ENCODE measurements around the gene SUSD4.

SUSD4 gene

DNA sequence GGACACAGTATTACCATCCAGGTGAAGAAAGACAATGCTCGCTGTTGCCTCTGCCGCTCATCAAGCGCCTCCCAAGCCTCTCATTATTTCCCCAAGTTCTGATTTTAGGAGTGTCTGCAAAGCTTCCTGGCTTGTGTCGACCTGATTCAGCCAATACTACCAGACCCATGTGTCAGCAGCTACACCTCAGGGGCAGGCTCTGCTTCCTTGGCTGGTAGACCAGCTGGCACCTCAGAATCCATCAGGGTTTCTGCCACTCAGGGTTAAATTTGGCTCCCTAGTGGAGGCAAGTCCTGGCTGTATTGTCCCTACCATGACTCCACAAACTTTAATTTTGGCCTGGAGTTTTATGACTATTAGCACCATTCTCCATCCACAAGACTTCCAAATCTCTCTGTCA is 35.4 kb downstream of the SUSD4 start:
- DNase-seq: no peak

DNA sequence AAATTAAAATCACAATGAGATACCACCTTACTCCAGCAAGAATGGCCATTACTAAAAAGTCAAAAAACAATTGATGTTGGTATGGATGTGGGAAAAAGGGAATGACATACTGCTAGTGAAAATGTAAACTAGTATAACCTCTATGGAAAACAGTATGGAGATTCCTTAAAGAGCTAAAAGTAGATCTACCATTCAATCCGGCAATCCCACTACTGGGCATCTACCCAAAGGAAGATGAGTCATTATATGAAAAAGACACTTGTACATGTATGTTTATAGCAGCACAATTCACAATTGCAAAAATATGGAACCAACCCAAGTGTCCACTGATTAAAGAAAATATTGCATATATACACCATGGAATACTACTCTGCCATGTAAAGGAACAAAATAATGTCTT is 37.2 kb downstream of the SUSD4 start:
- no peak for DNase-seq

DNA sequence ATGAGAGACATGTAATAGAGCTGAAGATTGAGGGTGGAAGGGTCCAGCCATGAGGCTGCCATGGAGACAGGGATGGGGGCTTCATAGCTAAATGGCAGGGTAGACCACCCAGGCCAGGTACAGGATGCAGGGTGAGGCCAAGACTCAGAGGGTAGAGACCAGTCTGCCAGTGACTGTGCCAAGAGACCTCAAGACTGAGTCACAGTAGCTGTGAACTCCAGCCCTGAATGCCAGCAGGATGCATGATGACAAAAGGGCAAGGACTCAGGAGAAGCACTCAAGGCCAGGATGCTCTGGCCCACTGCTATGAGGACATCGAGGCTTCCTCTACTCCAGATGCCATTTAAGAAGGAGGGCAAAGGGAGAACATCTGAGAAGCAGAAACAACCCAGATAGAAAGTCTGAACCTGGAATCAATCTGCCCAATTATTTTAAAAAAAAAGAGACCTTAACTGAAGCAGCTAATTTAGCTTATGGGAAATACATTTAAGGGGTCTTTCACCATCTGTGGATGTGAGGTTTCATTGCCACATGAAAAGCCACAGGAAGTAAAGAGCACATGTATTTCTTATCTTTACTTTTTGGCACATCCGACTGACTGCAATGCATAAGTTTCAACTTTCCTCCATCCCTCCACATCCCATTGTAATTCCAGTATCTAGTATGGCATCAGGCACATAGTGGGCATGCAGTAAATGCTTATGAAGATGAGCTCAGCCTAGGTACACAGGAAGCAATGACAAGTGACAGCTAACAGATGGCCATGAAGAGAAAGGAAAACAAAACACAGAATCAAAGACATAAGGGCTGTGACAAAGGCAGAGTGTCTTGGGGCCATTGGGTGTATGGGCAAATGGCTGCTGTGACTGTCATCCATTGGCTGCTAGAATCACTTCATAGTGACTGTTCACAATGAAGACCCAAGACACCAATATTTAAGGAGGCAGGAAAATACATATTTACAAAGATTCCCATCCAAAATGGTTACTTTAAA is 40.2 kb downstream of the SUSD4 start:
- peak in 1 of 2 experiments; percentile 10 for DNase-seq

DNA sequence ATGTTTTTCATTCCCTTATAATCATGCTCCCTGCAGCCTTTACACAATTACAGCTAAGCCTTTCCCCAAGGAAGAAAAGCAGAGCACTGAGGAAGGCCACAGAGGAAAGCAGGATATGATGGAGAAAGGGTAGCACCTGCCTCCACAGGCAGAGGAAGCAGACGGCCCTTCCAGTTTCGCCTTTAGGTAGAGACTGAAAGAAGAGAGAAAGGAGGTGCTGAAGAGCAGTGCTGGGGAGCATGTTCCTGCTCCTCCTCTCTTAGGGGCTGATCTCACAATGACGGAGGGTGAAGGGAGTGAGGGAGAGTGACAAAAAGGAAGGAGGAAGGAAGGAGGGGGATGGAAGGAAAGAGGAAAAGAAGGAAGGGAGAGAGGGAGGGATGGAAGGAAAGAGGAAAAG is 41.1 kb downstream of the SUSD4 start:
- no peak for DNase-seq

DNA sequence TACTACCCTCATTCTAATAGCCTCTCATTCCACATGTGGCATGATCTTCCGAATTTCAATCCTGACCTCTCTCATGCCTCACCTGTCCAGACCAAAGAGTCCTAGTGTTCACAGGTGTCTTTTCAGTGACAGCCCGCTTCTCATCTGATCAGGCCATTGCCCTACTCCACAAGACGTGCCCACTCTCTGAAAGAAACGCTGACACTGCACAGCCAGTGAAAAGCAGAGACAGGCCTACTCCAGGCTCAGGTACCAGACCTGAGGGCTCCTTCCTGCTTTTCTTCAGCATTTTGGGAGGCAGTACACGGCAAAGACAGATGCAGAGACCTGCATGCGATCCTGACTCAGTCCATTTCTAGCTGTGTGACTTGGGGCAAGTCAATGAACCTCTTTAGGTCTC is 43.0 kb downstream of the SUSD4 start:
- no peak for DNase-seq

DNA sequence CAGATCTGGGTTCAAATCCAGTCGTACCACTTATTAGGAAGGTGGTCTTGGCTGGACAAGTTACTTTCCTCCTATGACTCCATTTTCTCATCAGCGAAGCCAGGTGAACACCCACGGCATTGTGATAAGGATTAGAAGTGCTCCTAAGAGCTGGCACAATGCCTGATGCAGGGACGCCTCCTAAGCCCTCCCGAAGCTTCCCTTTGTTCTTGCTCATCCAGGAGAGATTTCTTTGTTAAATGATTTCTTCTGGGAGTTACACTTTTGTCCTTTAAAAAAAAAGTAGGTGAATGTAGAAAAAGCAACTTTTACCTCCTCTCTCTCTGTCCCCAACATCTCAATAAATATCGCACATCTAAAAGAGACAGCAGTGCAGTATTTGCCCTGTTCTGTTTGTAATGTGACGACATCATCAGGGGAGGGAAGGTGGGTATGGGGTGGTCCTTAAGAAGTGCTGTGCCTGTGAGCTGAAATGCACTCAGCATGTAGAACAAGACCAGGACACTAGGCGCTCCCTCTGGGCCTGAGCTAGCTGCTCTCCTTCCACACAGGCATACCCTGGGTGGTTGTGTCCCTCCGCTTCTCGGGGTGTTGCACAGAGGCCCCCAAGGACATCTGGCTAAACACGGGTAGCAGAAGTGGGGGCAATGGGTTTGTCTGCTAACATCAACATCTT is 43.9 kb downstream of the SUSD4 start:
- no peak for DNase-seq

DNA sequence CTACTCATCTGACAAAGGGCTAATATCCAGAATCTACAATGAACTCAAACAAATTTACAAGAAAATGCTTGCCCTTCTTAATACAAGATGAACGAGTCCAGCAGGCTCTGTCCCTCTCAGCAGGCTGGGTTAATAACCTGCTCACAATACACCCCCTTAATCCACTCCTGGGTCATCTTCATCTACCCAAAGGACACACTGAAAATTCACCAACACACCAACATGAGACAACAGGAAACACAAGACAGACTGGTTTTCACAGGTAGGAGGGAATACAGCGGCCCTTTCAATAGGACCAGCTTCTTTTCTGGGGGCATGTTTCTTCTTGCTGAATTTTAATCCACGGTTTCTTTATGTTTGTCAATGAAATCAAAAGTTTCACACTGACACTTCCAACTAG is 44.6 kb downstream of the SUSD4 start:
- no peak for DNase-seq

DNA sequence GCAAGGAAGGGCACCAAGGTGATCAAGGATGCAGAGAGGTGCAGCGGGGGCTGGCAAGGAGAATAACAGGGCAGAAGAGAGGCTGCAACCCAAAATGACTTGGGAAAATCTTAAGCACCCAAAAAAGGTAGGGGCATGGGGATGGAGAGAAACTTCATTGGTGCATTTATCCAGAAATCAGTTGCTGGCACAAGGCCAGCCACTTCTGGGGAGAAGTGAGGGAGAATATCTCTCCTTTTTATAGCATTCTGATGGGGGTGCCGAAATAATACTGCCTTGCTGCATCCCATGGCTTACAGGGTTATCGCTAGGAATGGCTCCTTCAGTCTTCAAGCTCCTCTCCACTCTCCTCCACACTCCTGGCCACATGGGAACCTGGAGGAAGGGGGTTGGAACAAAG is 47.9 kb downstream of the SUSD4 start:
- DNase-seq: no peak

DNA sequence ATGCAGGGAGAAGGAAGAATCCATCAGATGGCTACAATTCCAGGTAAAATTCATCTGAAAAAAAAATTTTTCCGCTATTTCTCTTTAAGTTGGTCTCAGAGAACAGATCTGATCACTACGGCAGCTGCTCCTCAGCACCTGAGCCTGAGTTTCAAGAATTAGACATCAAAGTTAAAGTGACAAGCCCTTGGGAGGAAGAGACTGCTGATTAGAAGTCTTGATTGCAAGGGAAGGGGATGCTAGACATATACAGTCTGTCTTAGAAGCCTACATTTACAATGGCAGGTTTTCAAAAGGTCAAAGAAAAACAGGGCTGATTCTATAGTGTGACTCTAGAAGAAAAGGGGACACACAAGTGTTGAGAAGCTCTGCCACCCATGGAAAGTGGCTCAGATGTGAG is 48.3 kb downstream of the SUSD4 start:
- DNase-seq: no peak

DNA sequence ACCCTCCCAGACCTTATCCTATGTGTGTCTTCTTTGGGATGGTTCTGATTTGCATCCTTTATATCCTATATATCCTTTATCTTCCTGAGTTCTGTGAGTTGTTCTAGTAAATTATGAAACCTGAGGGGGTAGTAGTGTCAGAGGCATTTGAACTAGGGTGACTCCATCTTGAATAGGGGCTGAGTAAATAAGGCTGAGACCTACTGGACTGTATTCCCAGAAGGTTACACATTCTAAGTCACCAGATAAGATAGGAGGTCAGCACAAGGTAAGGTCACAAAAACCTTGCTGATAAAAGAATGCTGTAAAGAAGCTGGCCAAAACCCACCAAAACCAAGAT is 50.6 kb downstream of the SUSD4 start:
- no peak for DNase-seq

DNA sequence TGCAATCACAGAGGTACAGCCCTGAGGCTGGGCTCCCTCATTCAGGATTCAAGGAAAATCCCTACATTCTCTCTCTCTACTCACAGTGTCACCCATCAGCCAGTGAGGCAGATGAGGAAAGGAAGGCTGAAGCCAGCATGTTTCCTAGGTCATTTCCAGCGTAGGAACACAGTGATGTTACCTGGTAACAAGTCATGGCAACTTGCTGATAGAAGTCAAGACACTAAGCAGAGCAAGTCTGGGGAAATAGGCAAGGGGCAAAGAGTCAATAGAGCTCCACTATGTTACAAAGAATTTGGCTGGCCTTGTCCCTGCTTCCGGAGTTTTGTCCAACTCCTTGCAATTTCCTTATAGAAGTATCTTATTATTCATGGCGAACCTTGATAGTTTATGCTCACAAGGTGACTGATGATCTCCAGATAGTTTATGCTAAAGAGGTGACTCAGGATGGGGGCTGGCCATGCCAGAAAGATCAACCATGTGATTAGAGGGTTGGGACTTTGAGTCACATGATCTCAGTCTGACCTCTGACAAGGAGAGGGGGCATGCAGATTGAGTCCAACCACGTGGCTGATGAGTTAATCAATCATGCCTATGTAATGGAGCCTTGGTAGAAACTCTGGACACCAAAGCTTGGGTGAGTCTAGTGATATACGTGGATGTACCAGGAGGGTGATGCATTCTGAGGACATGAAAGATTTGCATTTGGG is 51.1 kb downstream of the SUSD4 start:
- DNase-seq: no peak

DNA sequence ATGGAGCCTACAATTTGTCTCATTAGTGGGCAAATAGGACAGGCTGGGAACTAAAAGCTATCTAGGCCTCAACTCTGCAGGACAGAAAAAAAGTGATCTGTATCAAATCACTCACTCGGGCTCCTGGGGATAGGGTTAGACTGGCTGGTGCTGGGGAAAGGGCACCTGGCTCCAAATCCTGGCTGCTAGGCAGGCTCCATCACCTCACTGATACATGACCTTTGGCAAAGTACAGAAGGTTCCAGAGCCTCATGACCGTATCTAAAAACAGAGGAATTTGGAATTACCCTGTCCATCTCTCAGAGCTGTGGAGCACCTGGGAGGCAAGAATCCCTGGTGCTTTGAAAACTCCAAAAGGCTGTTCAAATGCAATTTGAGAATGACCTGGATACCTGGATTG is 51.7 kb downstream of the SUSD4 start:
- DNase-seq: no peak

DNA sequence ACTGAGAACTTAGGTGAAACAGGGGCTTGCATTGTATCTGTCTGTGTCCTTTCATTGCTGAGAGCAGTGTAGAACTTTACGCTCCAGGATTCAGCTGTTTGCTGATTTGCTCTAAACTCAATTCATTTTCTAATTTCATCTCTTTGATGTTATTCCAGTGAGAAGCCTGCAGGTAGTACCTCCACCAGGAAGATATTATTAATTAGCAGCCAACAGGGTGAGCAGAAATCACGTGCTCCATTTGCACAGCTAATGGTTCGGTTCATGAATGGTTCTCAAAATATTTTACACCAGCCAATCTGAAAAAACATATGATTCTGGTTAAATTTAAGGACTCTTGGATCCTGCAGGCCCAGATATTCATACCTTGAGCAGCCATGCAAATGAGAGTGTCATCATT is 52.1 kb downstream of the SUSD4 start:
- no peak for DNase-seq

DNA sequence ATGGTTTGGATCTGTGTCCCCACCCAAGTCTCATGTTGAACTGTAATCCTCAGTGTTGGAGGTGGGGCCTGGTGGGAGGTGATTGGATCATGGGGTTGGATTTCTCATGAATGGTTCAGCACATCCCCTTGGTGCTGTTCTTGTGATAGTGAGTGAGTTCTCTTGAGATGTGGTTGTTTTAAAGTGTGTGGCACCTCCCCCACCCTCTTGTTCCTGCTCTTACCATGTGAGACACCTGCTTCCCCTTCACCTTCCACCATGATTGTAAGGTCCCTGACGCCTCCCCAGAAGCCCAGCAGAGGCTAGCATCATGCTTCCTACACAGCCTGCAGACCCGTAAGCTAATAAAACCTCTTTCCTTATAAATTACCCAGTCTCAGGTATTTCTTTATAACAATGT is 55.8 kb downstream of the SUSD4 start:
- no peak for DNase-seq

DNA sequence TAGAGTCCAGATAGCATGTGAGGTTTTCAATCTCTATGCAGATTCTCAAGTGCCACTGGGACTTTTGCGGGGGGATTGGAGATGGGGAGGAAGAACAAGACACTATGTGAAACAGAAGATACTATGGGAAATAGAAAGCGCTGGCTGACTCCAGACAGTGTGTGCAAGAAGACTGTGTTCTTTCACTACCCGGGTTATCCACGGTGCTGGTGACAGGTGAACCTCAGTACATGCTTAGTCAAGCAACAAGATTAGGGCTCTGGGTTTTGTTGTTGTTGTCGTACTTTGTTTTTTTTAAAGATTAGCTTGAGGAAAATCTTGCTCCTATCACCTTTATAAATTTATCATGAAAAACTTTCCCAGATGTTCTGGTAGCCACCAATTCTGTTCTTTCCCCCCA is 56.4 kb downstream of the SUSD4 start:
- no peak for DNase-seq

DNA sequence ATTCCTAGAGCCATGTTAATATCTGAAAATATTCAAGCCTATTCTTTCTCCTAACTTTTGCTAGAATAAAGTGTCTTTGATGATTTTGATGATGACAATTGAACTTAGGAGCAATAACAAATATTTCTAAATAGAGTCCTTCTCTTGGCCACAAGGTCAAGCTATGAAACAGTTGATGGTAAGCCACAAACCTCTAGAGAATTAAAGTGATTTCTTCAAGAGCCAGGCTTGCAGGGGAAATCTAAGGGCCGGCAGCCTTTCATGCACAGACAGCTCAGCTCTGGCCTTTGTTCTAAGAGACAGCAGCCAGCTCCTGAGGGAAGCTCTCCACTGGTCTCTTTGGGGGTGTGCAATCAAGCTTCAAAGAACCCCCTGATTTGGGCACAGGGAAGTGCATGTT is 59.0 kb downstream of the SUSD4 start:
- no peak for DNase-seq

DNA sequence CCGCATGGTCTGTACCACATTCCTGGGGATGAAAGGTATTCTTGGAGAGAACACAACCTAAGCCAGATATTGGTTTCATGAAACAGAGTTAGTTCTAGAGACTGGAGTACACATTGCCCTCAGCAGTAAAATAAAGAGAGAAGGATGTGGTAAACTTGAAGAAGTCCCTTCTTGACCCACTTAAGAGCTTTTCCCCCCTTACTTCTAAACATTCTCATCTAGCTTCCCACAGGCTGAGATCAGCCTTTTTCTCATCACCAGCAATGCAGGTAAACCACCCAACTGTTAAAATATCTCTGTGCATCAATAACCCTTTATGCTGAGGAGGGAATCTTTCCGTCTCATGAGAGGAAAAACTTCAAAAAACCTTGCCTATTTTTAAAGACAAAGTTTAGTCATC is 62.6 kb downstream of the SUSD4 start:
- no peak for DNase-seq

DNA sequence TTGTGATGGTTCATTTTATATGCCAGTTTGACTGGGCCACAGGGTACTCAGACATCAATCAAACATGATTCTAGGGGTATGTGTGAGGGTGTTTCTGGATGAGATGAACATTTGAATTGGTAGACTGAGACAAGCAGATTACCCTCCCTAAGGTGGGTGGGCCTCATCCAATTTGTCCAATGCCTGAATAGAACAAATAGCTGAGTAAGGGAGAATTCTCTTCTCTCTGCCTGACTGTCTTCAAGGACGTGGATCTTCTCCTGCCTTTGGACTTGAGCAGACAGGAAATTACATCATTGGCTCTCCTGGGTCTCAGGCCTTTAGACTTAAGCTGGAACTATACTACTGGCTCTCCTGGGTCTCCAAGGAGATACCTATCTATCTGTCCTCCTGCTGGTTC is 64.4 kb downstream of the SUSD4 start:
- DNase-seq: no peak

DNA sequence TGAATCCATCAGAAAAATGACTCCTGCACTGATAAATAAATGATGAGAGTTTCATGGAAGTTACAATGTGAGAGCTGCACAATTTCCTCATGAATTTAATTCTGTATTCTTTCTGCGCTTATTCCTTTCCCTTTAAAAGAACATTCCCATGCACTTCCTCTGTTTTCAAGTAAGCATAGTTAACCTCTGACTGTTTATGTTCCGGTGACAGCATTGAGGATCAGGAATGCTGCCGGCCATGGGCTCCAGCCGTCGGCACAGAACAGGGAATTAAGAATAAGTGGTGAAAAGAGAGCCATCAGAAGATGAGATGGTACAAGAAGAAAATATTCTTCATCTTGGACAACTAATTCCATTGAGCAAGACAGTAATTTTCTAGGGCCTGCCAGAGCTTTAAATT is 65.3 kb downstream of the SUSD4 start:
- no peak for DNase-seq

DNA sequence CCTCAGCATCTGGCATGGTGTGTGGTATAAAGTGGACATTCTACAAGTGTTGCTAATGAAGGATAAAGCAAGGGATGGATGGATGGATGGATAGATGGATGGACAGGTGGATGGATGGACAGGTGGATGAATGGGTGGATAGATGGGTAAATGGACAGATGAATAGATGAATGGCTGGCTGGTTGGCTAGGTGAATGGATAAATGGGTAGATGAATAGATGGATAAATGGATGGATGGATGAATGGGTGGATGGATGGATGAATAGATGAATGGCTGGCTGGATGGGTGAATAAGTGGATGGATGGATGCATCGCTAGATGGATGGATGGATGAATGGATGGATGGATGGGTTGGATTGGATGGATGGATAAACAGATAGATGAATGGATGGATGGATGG is 66.2 kb downstream of the SUSD4 start:
- no peak for DNase-seq

DNA sequence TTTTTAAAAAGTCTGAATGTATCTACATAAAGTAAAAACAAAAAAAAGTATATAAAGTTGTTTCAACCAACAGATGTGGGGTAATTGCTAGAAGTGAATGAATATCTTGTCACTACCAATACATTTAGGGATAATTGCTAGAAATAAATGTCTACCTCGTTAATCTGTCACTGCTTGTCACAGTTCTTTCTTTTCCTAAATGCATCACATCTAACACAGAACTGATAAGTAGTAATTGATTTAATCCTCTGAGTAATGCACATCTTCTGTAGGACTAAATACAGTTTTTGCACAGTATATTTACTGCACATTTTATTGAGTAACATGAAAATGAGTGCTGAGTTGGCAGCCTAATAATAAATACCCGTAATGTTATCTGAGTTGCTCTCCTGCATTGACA is 72.2 kb downstream of the SUSD4 start:
- DNase-seq: no peak

DNA sequence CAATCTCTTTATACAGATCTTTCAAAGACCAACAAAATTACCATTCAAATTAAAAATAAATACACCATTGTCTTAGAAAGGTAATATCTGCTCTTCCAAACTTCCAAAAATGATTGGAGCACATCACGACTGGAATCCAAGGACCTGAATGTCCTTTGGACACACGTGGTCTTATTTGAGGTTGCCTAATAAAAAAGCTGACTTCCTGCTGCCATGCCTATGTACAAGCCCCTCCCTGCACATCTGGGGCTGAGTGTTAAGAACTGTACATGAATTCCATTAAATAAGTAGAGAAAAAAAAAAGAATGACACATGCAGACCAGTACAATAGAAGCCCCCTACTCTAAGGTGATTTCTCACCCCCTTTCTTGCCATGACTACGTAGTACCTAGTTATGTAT is 73.6 kb downstream of the SUSD4 start:
- DNase-seq: no peak

DNA sequence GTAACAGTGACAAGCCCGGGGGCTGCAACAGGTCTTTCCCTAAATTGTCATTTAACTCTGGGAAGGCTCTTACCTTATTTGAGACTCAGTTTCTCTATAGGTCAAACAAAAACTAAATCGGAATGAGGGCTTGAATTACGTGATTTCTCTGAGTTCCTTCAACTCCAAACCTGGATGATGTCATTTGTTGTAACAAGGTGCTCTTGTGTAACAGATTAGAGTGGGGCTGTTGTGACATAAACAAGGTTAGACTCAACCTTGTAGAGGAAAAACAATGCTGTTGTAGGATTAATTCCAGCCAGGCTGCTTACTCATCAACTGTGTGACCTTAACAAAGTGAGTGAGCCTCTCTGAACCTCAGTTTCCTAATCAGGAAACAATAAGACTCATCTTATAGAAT is 74.4 kb downstream of the SUSD4 start:
- no peak for DNase-seq

DNA sequence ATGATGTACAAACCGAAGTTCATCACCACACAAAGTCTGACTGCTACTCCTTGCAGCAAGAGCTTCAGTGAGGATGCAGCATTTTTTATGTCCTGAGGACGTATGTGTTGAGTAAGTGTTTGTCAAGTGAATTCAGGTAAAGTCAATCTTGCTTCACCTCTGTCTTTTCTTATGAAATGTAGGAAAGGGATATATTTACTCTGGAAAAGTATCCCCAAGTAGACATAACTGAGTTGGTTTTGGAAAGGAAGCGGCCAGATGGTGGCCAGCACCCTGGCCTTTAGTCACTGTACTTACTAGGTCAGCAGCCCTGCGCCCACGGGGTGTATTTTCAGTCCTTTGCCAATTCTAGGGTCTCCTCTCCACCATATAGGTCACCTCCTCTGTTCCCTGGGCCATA is 75.2 kb downstream of the SUSD4 start:
- DNase-seq: no peak

Data from NCI-H524 (cell line).